ENCODE data around the gene PRKN. TPM values are rescaled to one million over a fixed set of nuclear protein-coding genes. Genes with fewer than 3 reads are reported as not detected.

PRKN gene
- total and polyA plus RNA-seq, 2 experiments from 2014 or later: 2.3 to 3.9 TPM

- Histone ChIP-seq H3K27me3 (no peaks in the 10 kb centered on the region), H3K4me2 (no peak overlapping the region), H3K36me3 (replicated peaks; ENCODE audit: insufficient read depth, low read depth) (no peaks in the 10 kb centered on the region), H2AFZ (no peak overlapping the region), H3K27ac (no peak overlapping the region), H3K9me3 (ENCODE audit: low read depth) (no peaks in the 10 kb centered on the region), H3K79me2 (no peaks in the 10 kb centered on the region), H3K9me2 (replicated peaks; ENCODE audit: insufficient read depth) (no peaks in the 10 kb centered on the region), H3K4me1 (ENCODE audit: insufficient read depth) (no peaks in the 10 kb centered on the region), H4K20me1 (ENCODE audit: insufficient read depth, poor library complexity, severe bottlenecking) (no peaks in the 10 kb centered on the region), H3K4me3 (no peak overlapping the region)
- TF ChIP-seq, protein P1, sequence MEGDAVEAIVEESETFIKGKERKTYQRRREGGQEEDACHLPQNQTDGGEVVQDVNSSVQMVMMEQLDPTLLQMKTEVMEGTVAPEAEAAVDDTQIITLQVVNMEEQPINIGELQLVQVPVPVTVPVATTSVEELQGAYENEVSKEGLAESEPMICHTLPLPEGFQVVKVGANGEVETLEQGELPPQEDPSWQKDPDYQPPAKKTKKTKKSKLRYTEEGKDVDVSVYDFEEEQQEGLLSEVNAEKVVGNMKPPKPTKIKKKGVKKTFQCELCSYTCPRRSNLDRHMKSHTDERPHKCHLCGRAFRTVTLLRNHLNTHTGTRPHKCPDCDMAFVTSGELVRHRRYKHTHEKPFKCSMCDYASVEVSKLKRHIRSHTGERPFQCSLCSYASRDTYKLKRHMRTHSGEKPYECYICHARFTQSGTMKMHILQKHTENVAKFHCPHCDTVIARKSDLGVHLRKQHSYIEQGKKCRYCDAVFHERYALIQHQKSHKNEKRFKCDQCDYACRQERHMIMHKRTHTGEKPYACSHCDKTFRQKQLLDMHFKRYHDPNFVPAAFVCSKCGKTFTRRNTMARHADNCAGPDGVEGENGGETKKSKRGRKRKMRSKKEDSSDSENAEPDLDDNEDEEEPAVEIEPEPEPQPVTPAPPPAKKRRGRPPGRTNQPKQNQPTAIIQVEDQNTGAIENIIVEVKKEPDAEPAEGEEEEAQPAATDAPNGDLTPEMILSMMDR (IDR thresholded peaks at IDR 0.05; ENCODE audit: poor library complexity): no peak
- TF ChIP-seq EZH2phosphoT487 (IDR thresholded peaks at IDR 0.05; ENCODE audit: low read depth, severe bottlenecking, unreplicated experiment): no peak
- TF ChIP-seq EZH2 (IDR thresholded peaks at IDR 0.05; ENCODE audit: borderline replicate concordance): no peak
- no peak for DNase-seq (ENCODE audit: low spot score)
- 69% methylated on average over 6 of the region's 6 CpGs for WGBS (ENCODE audit: low lambda C conversion rate, missing lambda C conversion rate)
Observed at GRCh38 chr6:161961796-161962195, 765.8 kb downstream of the PRKN start.

- Histone ChIP-seq H4K20me1 (ENCODE audit: insufficient read depth, poor library complexity, severe bottlenecking) (no peaks in the 10 kb centered on the region), H3K4me2 (no peak overlapping the region), H3K9me3 (ENCODE audit: low read depth) (no peaks in the 10 kb centered on the region), H3K27me3 (no peaks in the 10 kb centered on the region), H3K4me1 (ENCODE audit: insufficient read depth) (no peaks in the 10 kb centered on the region), H3K9me2 (replicated peaks; ENCODE audit: insufficient read depth) (no peaks in the 10 kb centered on the region), H2AFZ (no peak overlapping the region), H3K4me3 (no peak overlapping the region), H3K27ac (no peak overlapping the region), H3K36me3 (replicated peaks; ENCODE audit: insufficient read depth, low read depth) (no peaks in the 10 kb centered on the region), H3K79me2 (no peaks in the 10 kb centered on the region)
- TF ChIP-seq, protein P1 (IDR thresholded peaks at IDR 0.05; ENCODE audit: poor library complexity): no peak
- TF ChIP-seq EZH2phosphoT487 (IDR thresholded peaks at IDR 0.05; ENCODE audit: low read depth, severe bottlenecking, unreplicated experiment) (no peak), EZH2 (IDR thresholded peaks at IDR 0.05; ENCODE audit: borderline replicate concordance) (no peak)
- WGBS (ENCODE audit: low lambda C conversion rate, missing lambda C conversion rate): 95% methylated on average over 8 of the region's 8 CpGs
- DNase-seq (ENCODE audit: low spot score): no peak
Observed at GRCh38 chr6:161961046-161961445, 766.5 kb downstream of the PRKN start.

GRCh38 chr6:161959072-161959471 lies 768.5 kb downstream of the PRKN start:
- TF ChIP-seq, protein P1 (IDR thresholded peaks at IDR 0.05; ENCODE audit: poor library complexity): no peak
- TF ChIP-seq EZH2phosphoT487 (IDR thresholded peaks at IDR 0.05; ENCODE audit: low read depth, severe bottlenecking, unreplicated experiment): no peak
- TF ChIP-seq EZH2 (IDR thresholded peaks at IDR 0.05; ENCODE audit: borderline replicate concordance): no peak
- 95% methylated on average over 12 of the region's 12 CpGs for WGBS (ENCODE audit: low lambda C conversion rate, missing lambda C conversion rate)

DNA sequence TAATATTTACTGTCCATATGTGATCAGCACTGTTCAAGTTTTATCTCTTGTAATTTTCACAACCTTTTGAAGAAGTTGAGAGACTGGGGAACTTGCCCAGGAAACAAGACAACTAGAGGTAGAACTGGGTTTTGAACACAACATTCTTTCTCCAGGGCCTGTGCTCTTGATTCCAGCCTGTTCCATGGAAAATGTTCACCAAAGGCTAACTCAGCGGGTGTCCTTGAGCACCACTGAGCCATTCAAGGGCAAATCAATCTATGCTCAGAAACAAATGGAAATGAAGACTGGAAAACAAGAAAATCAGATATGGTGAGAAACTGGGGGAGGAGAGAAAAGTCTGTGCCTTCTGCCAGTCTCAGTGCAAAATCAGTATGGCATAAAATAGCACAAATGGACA lies 771.5 kb downstream of the PRKN start:
- Histone ChIP-seq H3K27me3 (no peaks in the 10 kb centered on the region), H3K4me2 (no peak overlapping the region), H4K20me1 (ENCODE audit: insufficient read depth, poor library complexity, severe bottlenecking) (no peaks in the 10 kb centered on the region), H3K9me3 (ENCODE audit: low read depth) (no peaks in the 10 kb centered on the region), H3K4me1 (ENCODE audit: insufficient read depth) (no peaks in the 10 kb centered on the region), H3K36me3 (replicated peaks; ENCODE audit: insufficient read depth, low read depth) (no peaks in the 10 kb centered on the region), H3K4me3 (no peak overlapping the region), H3K9me2 (replicated peaks; ENCODE audit: insufficient read depth) (no peaks in the 10 kb centered on the region), H2AFZ (no peak overlapping the region), H3K79me2 (no peaks in the 10 kb centered on the region), H3K27ac (no peak overlapping the region)
- WGBS (ENCODE audit: low lambda C conversion rate, missing lambda C conversion rate): 71% methylated on average over 1 of the region's 1 CpG
- DNase-seq (ENCODE audit: low spot score): no peak
- no peak for TF ChIP-seq EZH2 (IDR thresholded peaks at IDR 0.05; ENCODE audit: borderline replicate concordance)
- TF ChIP-seq, protein P1 (IDR thresholded peaks at IDR 0.05; ENCODE audit: poor library complexity): no peak
- no peak for TF ChIP-seq EZH2phosphoT487 (IDR thresholded peaks at IDR 0.05; ENCODE audit: low read depth, severe bottlenecking, unreplicated experiment)

More at GRCh38 chr6:161959072-161959471, 768.5 kb downstream of the PRKN start:
- Histone ChIP-seq H3K79me2 (no peaks in the 10 kb centered on the region), H3K36me3 (replicated peaks; ENCODE audit: insufficient read depth, low read depth) (no peaks in the 10 kb centered on the region), H3K27ac (no peak overlapping the region), H2AFZ (no peak overlapping the region), H3K9me2 (replicated peaks; ENCODE audit: insufficient read depth) (no peaks in the 10 kb centered on the region), H3K4me2 (no peak overlapping the region), H3K4me1 (ENCODE audit: insufficient read depth) (no peaks in the 10 kb centered on the region), H4K20me1 (ENCODE audit: insufficient read depth, poor library complexity, severe bottlenecking) (no peaks in the 10 kb centered on the region), H3K27me3 (no peaks in the 10 kb centered on the region), H3K9me3 (ENCODE audit: low read depth) (no peaks in the 10 kb centered on the region), H3K4me3 (no peak overlapping the region)
- DNase-seq (ENCODE audit: low spot score): no peak
